H7 (cell line): ENCODE measurements around the gene ASB3. TPM values are rescaled to one million over a fixed set of nuclear protein-coding genes. Genes with fewer than 3 reads are reported as not detected.

Experiments used
- DNase-seq: peaks from one replicate; pipeline ENCODE4 v3.0.0; 2012
- H3K27me3 ChIP-seq: 2 replicates; pipeline ENCODE4 v1.6.0; 2011; ENCODE audit warnings: mild to moderate bottlenecking, low read length; ENCODE audit not compliant: control insufficient read depth, insufficient read depth
- H3K36me3 ChIP-seq: replicated peaks from 2 replicates; pipeline ENCODE4 v1.5.1; 2011; ENCODE audit warnings: low read length; ENCODE audit not compliant: control insufficient read depth, insufficient read depth
- H3K4me3 ChIP-seq: 2 replicates; pipeline ENCODE4 v1.5.1; 2011; ENCODE audit warnings: low read depth, mild to moderate bottlenecking, control low read depth, low read length, moderate library complexity; ENCODE audit not compliant: insufficient read depth
- total RNA-seq: library from RNA; depleted of rRNA; stranded (reverse); fragments of >200 nt; shearing (Covaris generic); gene quantifications from 2 replicates; pipeline ENCODE4 v1.2.3, GENCODE V29; 2014

ASB3 gene
- total RNA-seq, 1 experiment from 2014 or later, result 49.2 TPM

GRCh38 chr2:53813151-53813550 lies 26.4 kb upstream of the ASB3 start:
- no peak for DNase-seq
- peaks cover 5% of the 10 kb centered on the region for H3K36me3 ChIP-seq
- H3K27me3 ChIP-seq, result no peaks in the 10 kb centered on the region
- no peak overlapping the region for H3K4me3 ChIP-seq

GRCh38 chr2:53811601-53812000 lies 24.8 kb upstream of the ASB3 start:
- Histone ChIP-seq H3K36me3 (peaks cover 6% of the 10 kb centered on the region), H3K4me3 (no peak overlapping the region)
- DNase-seq, result no peak

DNA sequence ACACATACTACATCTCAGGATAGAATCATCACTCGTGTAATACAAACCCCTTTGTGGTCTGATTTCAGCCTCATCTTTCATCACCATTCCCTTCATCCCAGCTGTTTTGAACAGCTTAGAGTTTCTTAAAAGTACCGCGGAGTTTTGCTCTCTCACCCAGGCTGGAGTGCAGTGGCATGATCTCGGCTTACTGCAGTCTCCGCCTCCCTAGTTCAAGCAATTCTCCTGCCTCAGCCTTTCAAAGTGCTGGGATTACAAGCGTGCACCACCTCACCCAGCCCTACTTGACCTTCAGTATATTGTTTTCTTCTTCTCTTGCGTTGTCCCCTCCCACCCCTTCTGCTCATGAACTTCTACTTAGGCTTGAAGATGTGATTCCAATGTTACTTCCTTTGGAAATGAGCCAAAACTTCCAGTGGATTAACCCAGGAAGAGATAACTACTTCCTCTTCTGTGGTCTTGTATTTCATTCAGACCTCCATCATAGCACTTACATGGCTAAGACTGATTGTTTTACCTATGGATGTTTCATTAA lies 15.9 kb upstream of the ASB3 start:
- Histone ChIP-seq H3K4me3 (no peak overlapping the region), H3K27me3 (no peaks in the 10 kb centered on the region), H3K36me3 (peaks cover 3% of the 10 kb centered on the region)
- no peak for DNase-seq

More at GRCh38 chr2:53811601-53812000, 24.8 kb upstream of the ASB3 start:
- no peaks in the 10 kb centered on the region for H3K27me3 ChIP-seq

- Histone ChIP-seq H3K4me3 (no peak overlapping the region), H3K36me3 (peaks cover 2% of the 10 kb centered on the region), H3K27me3 (no peaks in the 10 kb centered on the region)
- no peak for DNase-seq
Measured at GRCh38 chr2:53801547-53801946, 14.8 kb upstream of the ASB3 start.

GRCh38 chr2:53793821-53794220 lies 7.1 kb upstream of the ASB3 start:
- Histone ChIP-seq H3K27me3 (no peaks in the 10 kb centered on the region), H3K36me3 (no peaks in the 10 kb centered on the region; the same call in 1 of the 2 replicates), H3K4me3 (no peak overlapping the region)
- DNase-seq, result no peak

- Histone ChIP-seq H3K4me3 (no peak overlapping the region), H3K27me3 (no peaks in the 10 kb centered on the region), H3K36me3 (no peaks in the 10 kb centered on the region; the same call in 1 of the 2 replicates)
- DNase-seq, result no peak
Measured at GRCh38 chr2:53793261-53793660, 6.5 kb upstream of the ASB3 start.

DNA sequence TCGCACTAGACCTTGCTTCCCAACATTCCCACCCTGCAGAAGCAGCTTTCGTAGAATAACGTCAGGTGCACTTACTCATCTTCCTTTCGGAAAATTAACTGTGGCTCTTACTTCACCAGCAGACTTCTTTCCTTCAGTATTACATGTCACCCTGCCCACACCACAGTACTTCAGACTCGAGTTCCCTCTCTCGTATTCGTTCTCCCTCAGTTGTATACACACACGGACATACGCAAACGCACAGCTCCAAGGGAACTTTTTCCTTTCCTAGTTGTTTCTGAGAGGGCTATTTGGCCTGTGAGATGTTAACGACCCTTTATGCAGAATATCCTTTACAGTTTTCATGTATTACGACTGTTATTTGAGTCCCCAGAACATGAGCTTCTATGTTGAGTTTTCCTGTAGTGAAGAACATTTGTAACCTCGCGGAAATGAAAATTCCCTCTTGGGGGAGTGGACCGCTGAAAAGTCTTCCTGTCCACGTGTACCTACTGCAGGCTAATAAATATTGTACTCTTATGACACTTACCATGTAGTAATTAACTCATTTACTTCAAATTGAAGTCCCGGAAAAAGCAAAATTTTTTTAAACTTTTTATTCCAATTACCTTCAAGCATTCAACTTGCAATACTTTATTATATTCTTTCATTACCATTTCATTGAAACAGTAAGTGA lies 999 bp upstream of the ASB3 start:
- no peaks in the 10 kb centered on the region for H3K36me3 ChIP-seq
- peak overlapping the region; percentile 98 for H3K4me3 ChIP-seq
- DNase-seq, result no peak
- no peaks in the 10 kb centered on the region for H3K27me3 ChIP-seq

GRCh38 chr2:53786352-53786704 lies 425 bp downstream of the ASB3 start:
- Histone ChIP-seq H3K36me3 (no peaks in the 10 kb centered on the region; the same call in 1 of the 2 replicates), H3K4me3 (peak overlapping the region; percentile 98), H3K27me3 (no peaks in the 10 kb centered on the region)
- DNase-seq, result peak; percentile 43

- Histone ChIP-seq H3K27me3 (no peaks in the 10 kb centered on the region), H3K36me3 (no peaks in the 10 kb centered on the region; the same call in 1 of the 2 replicates), H3K4me3 (no peak overlapping the region)
- DNase-seq, result no peak
Measured at GRCh38 chr2:53785366-53785765, 1.4 kb downstream of the ASB3 start.

DNA sequence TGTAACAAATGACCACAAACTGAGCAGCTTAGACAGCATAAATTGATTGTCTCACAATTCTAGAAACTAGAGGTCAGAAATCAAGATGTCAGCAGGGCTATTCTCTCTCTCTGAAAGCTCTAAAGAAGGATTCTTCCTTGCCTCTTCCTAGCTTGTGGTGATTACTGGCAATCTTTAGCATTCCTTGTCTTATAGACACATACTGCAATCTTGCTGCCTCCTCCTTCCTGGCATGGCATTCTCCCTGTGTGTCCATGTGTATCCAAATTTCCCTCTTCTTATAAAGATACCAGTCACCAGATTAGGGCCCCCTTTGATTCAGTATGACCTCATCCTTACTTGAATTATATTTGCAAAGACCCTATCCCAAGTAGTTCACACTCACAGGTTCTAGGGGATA lies 2.3 kb downstream of the ASB3 start:
- Histone ChIP-seq H3K36me3 (no peaks in the 10 kb centered on the region; the same call in 1 of the 2 replicates), H3K27me3 (no peaks in the 10 kb centered on the region), H3K4me3 (no peak overlapping the region)
- DNase-seq, result no peak

- no peak overlapping the region for H3K4me3 ChIP-seq
- H3K27me3 ChIP-seq, result no peaks in the 10 kb centered on the region
- no peak for DNase-seq
- H3K36me3 ChIP-seq, result no peaks in the 10 kb centered on the region; the same call in 1 of the 2 replicates
Measured at GRCh38 chr2:53782676-53783075, 4.1 kb downstream of the ASB3 start.

DNA sequence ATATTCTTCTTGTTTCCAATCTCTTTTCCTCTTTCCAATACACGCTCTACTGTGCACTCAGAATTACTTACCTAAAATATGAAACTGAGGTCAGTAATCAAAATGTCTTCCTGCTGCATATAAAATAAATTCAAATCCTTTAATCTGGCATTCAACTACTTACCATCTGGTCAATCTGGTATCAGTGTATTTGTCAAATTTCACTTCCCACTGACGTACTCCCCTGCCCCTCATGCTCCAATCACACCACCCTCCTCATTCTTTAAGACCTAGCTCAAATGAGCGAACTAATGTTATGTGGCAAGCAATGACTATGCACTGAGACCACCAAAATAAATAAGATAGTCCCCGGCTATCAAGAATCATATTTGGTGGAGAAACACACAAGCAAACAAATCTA lies 6.7 kb downstream of the ASB3 start:
- Histone ChIP-seq H3K27me3 (no peaks in the 10 kb centered on the region), H3K36me3 (no peaks in the 10 kb centered on the region; the same call in none of the 2 replicates), H3K4me3 (no peak overlapping the region)
- no peak for DNase-seq

- Histone ChIP-seq H3K4me3 (no peak overlapping the region), H3K27me3 (no peaks in the 10 kb centered on the region), H3K36me3 (no peaks in the 10 kb centered on the region; the same call in none of the 2 replicates)
- no peak for DNase-seq
Measured at GRCh38 chr2:53778536-53779162, 8.1 kb downstream of the ASB3 start.

GRCh38 chr2:53777134-53777533 lies 9.6 kb downstream of the ASB3 start:
- Histone ChIP-seq H3K36me3 (no peaks in the 10 kb centered on the region; the same call in none of the 2 replicates), H3K4me3 (no peak overlapping the region), H3K27me3 (no peaks in the 10 kb centered on the region)
- DNase-seq, result no peak

- no peaks in the 10 kb centered on the region for H3K27me3 ChIP-seq
- DNase-seq, result no peak
- H3K4me3 ChIP-seq, result no peak overlapping the region
- H3K36me3 ChIP-seq, result no peaks in the 10 kb centered on the region; the same call in 1 of the 2 replicates
Measured at GRCh38 chr2:53770264-53770663, 16.5 kb downstream of the ASB3 start.
